ENCODE results near the gene TACC3.

- TF ChIP-seq, protein P1, sequence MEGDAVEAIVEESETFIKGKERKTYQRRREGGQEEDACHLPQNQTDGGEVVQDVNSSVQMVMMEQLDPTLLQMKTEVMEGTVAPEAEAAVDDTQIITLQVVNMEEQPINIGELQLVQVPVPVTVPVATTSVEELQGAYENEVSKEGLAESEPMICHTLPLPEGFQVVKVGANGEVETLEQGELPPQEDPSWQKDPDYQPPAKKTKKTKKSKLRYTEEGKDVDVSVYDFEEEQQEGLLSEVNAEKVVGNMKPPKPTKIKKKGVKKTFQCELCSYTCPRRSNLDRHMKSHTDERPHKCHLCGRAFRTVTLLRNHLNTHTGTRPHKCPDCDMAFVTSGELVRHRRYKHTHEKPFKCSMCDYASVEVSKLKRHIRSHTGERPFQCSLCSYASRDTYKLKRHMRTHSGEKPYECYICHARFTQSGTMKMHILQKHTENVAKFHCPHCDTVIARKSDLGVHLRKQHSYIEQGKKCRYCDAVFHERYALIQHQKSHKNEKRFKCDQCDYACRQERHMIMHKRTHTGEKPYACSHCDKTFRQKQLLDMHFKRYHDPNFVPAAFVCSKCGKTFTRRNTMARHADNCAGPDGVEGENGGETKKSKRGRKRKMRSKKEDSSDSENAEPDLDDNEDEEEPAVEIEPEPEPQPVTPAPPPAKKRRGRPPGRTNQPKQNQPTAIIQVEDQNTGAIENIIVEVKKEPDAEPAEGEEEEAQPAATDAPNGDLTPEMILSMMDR (IDR thresholded peaks at IDR 0.05), result no peak
- TF ChIP-seq ZFX (IDR thresholded peaks at IDR 0.05; ENCODE audit: borderline replicate concordance), result no peak
Observed at GRCh38 chr4:1763070-1763549, 41.8 kb downstream of the TACC3 start.

Measured in 22Rv1 (cell line).